Uterus (tissue), 4 donors: ENCODE results near the gene RELT. TPM values are rescaled to one million over a fixed set of nuclear protein-coding genes. Genes with fewer than 3 reads are reported as not detected.

Experiments
- DNase-seq, 2 donors: peaks; one replicate each; pipeline ENCODE4 v3.0.0-alpha.2; 2019 to 2020
- H3K27ac ChIP-seq, 2 donors: fragments of 200-600 bp; sonication (generic); 1 replicate in 1 of 2; 2 replicates in 1 of 2; pipeline ENCODE4 v1.5.1; 2016 to 2018
- H3K27me3 ChIP-seq, 2 donors: fragments of 200-600 bp; sonication (generic); one replicate each; pipeline ENCODE4 v1.5.1; 2018 to 2019; ENCODE audit warnings: control low read depth in 1 of 2
- H3K36me3 ChIP-seq, 2 donors: fragments of 200-600 bp; sonication (generic); one replicate each; pipeline ENCODE4 v1.5.1; 2019; ENCODE audit warnings: control low read depth in 1 of 2
- H3K4me1 ChIP-seq, 2 donors: fragments of 200-600 bp; sonication (generic); one replicate each; pipeline ENCODE4 v1.5.1; 2018 to 2019; ENCODE audit warnings: control low read depth in 1 of 2
- H3K4me3 ChIP-seq, 2 donors: fragments of 200-600 bp; sonication (generic); 1 replicate in 1 of 2; 2 replicates in 1 of 2; pipeline ENCODE4 v1.5.1; 2018 to 2019; ENCODE audit warnings: mild to moderate bottlenecking in 1 of 2
- H3K9me3 ChIP-seq, 2 donors: fragments of 200-600 bp; sonication (generic); one replicate each; pipeline ENCODE4 v1.5.1; 2019; ENCODE audit warnings: control low read depth in 1 of 2
- CTCF ChIP-seq, 4 experiments: fragments of 200-600 bp in 2 of 4; fragments of 450-650 bp in 2 of 4; sonication (generic) in 2 of 4; IDR thresholded peaks; one replicate each; pipeline ENCODE4 v1.5.1; 2016 to 2019; ENCODE audit warnings: antibody characterized with exemption in 4 of 4, mild to moderate bottlenecking in 2 of 4, moderate library complexity in 1 of 4
- POLR2A ChIP-seq, 2 donors: fragments of 450-650 bp; IDR thresholded peaks; one replicate each; pipeline ENCODE4 v1.6.1; 2016; ENCODE audit warnings: antibody characterized with exemption in 2 of 2, mild to moderate bottlenecking in 1 of 2, moderate library complexity in 1 of 2
- intact Hi-C: fragments of 100-400 bp; cut with DNase I; formaldehyde crosslinking; loops from one replicate; pipeline ENCODE4 v1.15.1; 2023; ENCODE audit warnings: low total_unique reads
- total RNA-seq, 4 donors: library from RNA; depleted of rRNA in 3 of 4; stranded (reverse); fragments of >200 nt in 3 of 4; gene quantifications; one replicate each; pipeline versions ENCODE4 v1.1.0 to v1.2.4, GENCODE V29; 2014 to 2023
- donor health status: DM: yes; HTN: yes; CAD: no.

RELT gene
- total RNA-seq, 4 donors from 2014 or later, result 0.29 to 5.8 (median 3.3) TPM; not detected in 1

DNA sequence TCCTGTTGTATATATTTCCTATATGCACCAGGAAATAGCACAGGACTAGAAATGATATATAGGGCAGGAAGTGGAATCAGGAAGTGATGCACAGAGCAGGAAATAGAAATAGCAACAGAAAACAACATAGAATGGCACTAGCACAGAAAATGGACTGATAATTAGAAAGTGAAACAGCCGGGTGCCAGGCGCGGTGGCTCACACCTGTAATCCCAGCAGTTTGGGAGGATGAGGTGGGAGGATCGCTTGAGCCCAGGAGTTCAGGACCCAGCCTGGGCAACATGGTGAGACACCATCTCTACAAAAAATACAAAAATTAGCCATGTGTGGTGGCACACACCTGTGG, 10.0 kb upstream of the RELT start:
- no peaks in the 10 kb centered on the region for H3K36me3 ChIP-seq
- no peak for TF ChIP-seq POLR2A (IDR thresholded peaks at IDR 0.05)
- TF ChIP-seq CTCF (IDR thresholded peaks at IDR 0.05), result no peak
- no peak for DNase-seq
- no peaks in the 10 kb centered on the region for H3K4me1 ChIP-seq
- H3K27me3 ChIP-seq, result no peaks in the 10 kb centered on the region
- intact Hi-C loops, result no loop called here
- no peaks in the 10 kb centered on the region for H3K9me3 ChIP-seq
- no peak overlapping the region for H3K4me3 ChIP-seq
- no peak overlapping the region for H3K27ac ChIP-seq

GRCh38 chr11:73366953-73367352, 9.2 kb upstream of the RELT start:
- Histone ChIP-seq H3K27me3 (no peaks in the 10 kb centered on the region), H3K36me3 (no peaks in the 10 kb centered on the region), H3K4me1 (no peaks in the 10 kb centered on the region), H3K27ac (no peak overlapping the region), H3K4me3 (no peak overlapping the region), H3K9me3 (no peaks in the 10 kb centered on the region)
- TF ChIP-seq CTCF (IDR thresholded peaks at IDR 0.05) (no peak), POLR2A (IDR thresholded peaks at IDR 0.05) (no peak)
- intact Hi-C loops, result no loop called here
- DNase-seq, result no peak

DNA sequence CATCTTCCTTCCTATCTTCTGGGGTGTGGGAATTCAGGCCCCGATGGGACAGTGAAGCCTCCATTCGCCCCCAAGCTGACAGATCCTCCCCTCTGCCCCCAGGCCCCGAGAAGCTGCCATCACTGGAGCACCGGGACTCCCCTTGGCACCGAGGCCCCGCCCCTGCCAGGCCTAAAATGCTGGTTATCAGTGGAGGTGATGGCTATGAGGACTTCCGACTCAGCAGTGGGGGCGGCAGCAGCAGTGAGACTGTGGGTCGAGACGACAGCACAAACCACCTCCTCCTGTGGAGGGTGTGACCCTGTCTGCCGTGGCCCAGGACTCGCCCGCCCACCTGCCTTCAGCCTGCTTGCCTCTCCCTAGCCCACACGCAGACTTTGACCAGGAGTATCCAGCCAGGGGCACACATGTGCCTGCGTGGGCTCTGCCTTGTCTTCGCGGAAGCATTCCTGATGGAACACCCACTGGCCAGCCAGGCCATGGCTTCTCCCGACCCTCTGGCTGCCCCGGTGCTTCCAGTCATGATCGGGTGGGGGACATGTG, 8.6 kb upstream of the RELT start:
- DNase-seq, result no peak
- H3K27me3 ChIP-seq, result no peaks in the 10 kb centered on the region
- no peak overlapping the region for H3K27ac ChIP-seq
- intact Hi-C loops, result no loop called here
- TF ChIP-seq CTCF (IDR thresholded peaks at IDR 0.05) (no peak), POLR2A (IDR thresholded peaks at IDR 0.05) (no peak)
- no peaks in the 10 kb centered on the region for H3K4me1 ChIP-seq
- H3K36me3 ChIP-seq, result no peaks in the 10 kb centered on the region
- H3K9me3 ChIP-seq, result no peaks in the 10 kb centered on the region
- no peak overlapping the region for H3K4me3 ChIP-seq

DNA sequence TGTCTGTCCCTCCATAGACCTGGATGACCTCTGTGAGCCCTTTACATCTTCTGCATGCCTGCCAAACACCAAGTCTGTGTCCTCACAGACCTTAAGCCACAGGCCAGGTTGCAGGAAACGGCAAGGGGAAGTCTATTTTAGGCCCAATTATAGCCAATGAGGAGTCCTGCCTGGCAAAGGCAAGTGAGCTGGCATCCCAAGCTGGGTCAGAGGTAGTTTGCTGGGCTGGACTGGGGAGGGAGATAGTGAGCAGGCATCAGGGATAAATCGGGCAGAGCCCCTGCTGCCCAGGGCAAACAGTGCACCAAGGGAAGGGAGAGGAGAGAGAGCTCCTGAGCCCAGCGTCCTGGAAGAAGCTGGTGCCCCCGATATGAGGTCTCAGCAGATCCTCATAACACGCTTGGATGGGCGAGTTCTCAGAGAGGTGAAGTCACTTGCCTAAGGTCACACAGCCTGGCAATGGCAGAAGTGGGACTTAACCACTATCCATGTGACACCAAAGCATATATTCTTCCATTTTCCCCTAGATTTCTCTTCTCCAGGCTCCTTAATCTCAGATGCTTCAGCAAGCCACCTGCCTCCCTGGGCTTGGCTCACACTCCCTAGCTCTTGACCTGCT, 3.7 kb upstream of the RELT start:
- Histone ChIP-seq H3K27ac (no peak overlapping the region), H3K27me3 (no peaks in the 10 kb centered on the region), H3K4me3 (no peak overlapping the region), H3K9me3 (no peaks in the 10 kb centered on the region), H3K36me3 (no peaks in the 10 kb centered on the region), H3K4me1 (peaks cover 0 to 9% of the 10 kb centered on the region in 2 donors)
- intact Hi-C loops, result no loop called here
- DNase-seq, result no peak
- no peak for TF ChIP-seq POLR2A (IDR thresholded peaks at IDR 0.05)
- TF ChIP-seq CTCF (IDR thresholded peaks at IDR 0.05), result no peak

DNA sequence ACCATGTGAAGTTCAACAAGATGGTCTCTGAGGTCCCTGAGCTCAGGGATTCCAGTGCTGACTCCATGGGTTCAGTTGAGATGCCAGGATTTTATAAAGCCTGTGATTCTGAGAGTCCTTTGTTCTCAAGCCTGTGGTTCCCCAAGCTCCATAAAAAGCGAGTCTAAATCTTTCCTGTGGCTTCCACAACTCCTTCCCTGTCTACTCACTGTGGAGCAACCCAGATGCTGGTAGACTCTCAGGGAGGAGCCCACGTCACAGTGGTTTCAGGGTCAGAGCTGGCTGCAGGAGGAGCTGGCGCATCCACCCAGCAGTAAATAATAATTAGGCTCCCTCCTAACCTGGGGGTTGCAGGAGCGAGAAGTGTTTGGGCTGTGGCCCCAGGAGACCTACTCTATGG, 2.0 kb upstream of the RELT start:
- Histone ChIP-seq H3K9me3 (no peaks in the 10 kb centered on the region), H3K27me3 (no peaks in the 10 kb centered on the region), H3K36me3 (no peaks in the 10 kb centered on the region), H3K27ac (no peak overlapping the region), H3K4me1 (peaks cover 0 to 9% of the 10 kb centered on the region in 2 donors), H3K4me3 (no peak overlapping the region)
- intact Hi-C loops, result no loop called here
- TF ChIP-seq POLR2A (IDR thresholded peaks at IDR 0.05) (no peak), CTCF (IDR thresholded peaks at IDR 0.05) (no peak)
- DNase-seq, result no peak
